CD4-positive, alpha-beta T cell (primary cell): ENCODE measurements around the gene LVRN. TPM values are rescaled to one million over a fixed set of nuclear protein-coding genes. Genes with fewer than 3 reads are reported as not detected.

Experiments
- ATAC-seq: fragments of 200-7000 bp; cut with Tn5 transposase; one replicate; pipeline ENCODE4 v1.10.0; 2022; ENCODE audit warnings: mild to moderate bottlenecking; ENCODE audit not compliant: poor library complexity
- CTCF ChIA-PET: fragments of 350-600 bp; sonication (Branson Sonifier 250); formaldehyde crosslinking; loops from one replicate; lab custom pipeline; 2021; ENCODE audit warnings: antibody characterized with exemption, inconsistent platforms; lab: Charles Lee
- POLR2A ChIA-PET: fragments of 350-600 bp; sonication (Branson Sonifier 250); formaldehyde crosslinking; loops from one replicate; lab custom pipeline; 2021; ENCODE audit warnings: antibody characterized with exemption, inconsistent platforms; lab: Charles Lee
- DNase-seq, 14 experiments: peaks; one replicate each; pipeline ENCODE4 v3.0.0-alpha.2; 2013 to 2020; ENCODE audit warnings: mixed read lengths in 2 of 14
- H3K27ac ChIP-seq, 2 donors: one replicate each; pipeline versions ENCODE4 v1.5.1 to v1.7.0; 2013; ENCODE audit warnings: low read length in 2 of 2, low read depth in 1 of 2, mild to moderate bottlenecking in 1 of 2
- H3K27me3 ChIP-seq, 2 experiments: 1 replicate in 1 of 2; 2 replicates in 1 of 2; pipeline versions ENCODE4 v1.6.1 to v1.7.0; 2013; ENCODE audit warnings: low read length in 2 of 2, control low read depth in 1 of 2, mild to moderate bottlenecking in 1 of 2, moderate library complexity in 1 of 2; ENCODE audit not compliant: insufficient read depth in 2 of 2, control insufficient read depth in 1 of 2
- H3K36me3 ChIP-seq: one replicate; pipeline ENCODE4 v1.6.1; 2013; ENCODE audit warnings: low read length, control low read depth; ENCODE audit not compliant: insufficient read depth
- H3K4me1 ChIP-seq: one replicate; pipeline ENCODE4 v1.6.1; 2013; ENCODE audit warnings: low read length, control low read depth; ENCODE audit not compliant: insufficient read depth
- H3K4me3 ChIP-seq: one replicate; pipeline ENCODE4 v1.5.1; 2013; ENCODE audit warnings: mild to moderate bottlenecking, low read length, moderate library complexity
- H3K9me3 ChIP-seq, 2 experiments: 1 replicate in 1 of 2; 2 replicates in 1 of 2; pipeline versions ENCODE4 v1.6.1 to v1.7.0; 2013; ENCODE audit warnings: low read length in 2 of 2, mild to moderate bottlenecking in 2 of 2, control low read depth in 1 of 2, moderate library complexity in 1 of 2; ENCODE audit not compliant: control insufficient read depth in 1 of 2, insufficient read depth in 1 of 2
- H3K27ac Mint-ChIP-seq: one replicate; pipeline ENCODE4 v1.8.0; 2020; ENCODE audit warnings: mixed read lengths
- H3K27me3 Mint-ChIP-seq: one replicate; pipeline ENCODE4 v1.8.0; 2021; ENCODE audit warnings: mixed read lengths
- H3K36me3 Mint-ChIP-seq: one replicate; pipeline ENCODE4 v1.8.0; 2021; ENCODE audit warnings: low read depth, mixed read lengths
- H3K4me1 Mint-ChIP-seq: one replicate; pipeline ENCODE4 v1.8.0; 2021; ENCODE audit warnings: low read depth, mixed read lengths
- H3K4me3 Mint-ChIP-seq: one replicate; pipeline ENCODE4 v1.8.0; 2020; ENCODE audit warnings: mild to moderate bottlenecking, mixed read lengths
- H3K9me3 Mint-ChIP-seq: one replicate; pipeline ENCODE4 v1.8.0; 2020; ENCODE audit warnings: mixed read lengths
- CTCF ChIP-seq: fragments of 200-600 bp; IDR thresholded peaks from one replicate; pipeline ENCODE4 v1.8.0; 2022; ENCODE audit warnings: antibody characterized with exemption, mild to moderate bottlenecking
- intact Hi-C, 2 experiments: fragments of 100-400 bp; cut with DNase I in 1 of 2; cut with micrococcal nuclease in 1 of 2; formaldehyde crosslinking; loops; one replicate each; pipeline versions ENCODE4 v1.15.1 to v1.9.0; 2023 to 2025; cut with DNase I, micrococcal nuclease
- total RNA-seq, 174 experiments: library from RNA in 2 of 174; stranded (reverse) in 2 of 174; gene quantifications; one replicate each; pipeline ENCODE4 v1.2.3 and lab custom pipeline; 2021 to 2026

The LVRN gene
- total RNA-seq, 2 experiments from 2014 or later, result 0.17 TPM; not detected in 1

DNA sequence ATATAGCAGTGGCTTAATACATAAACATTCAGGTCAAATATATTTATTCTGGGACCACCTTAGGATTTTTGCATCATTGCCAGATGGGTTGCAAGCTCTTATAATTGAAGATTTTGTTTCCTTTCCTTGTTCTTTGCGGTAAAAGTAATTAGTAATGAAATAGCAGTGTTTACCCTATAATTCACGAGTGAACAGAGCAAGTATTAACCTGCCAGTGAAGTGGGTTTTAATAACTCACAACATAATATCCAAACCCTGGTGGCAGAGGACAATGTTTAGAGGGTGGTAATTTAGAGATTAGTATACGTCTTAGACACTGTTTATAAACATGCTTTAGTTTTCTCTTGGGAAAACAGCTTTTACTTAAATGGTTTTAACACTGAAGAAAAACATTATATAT lies 81.8 kb downstream of the LVRN start:
- no peak overlapping the region for H3K27ac Mint-ChIP-seq
- H3K4me3 Mint-ChIP-seq, result no peak overlapping the region
- no peaks in the 10 kb centered on the region for H3K36me3 ChIP-seq
- H3K27me3 ChIP-seq, result peaks cover 0 to 7% of the 10 kb centered on the region in 2 experiments
- POLR2A ChIA-PET, result no interaction called here
- TF ChIP-seq CTCF, result no peak
- intact Hi-C loops, result no loop called here
- no peaks in the 10 kb centered on the region for H3K4me1 ChIP-seq
- H3K4me1 Mint-ChIP-seq, result no peaks in the 10 kb centered on the region
- H3K9me3 Mint-ChIP-seq, result no peaks in the 10 kb centered on the region
- H3K27me3 Mint-ChIP-seq, result peaks cover 11% of the 10 kb centered on the region
- no peaks in the 10 kb centered on the region for H3K9me3 ChIP-seq
- CTCF ChIA-PET, result no interaction called here
- no peak for DNase-seq
- no peak overlapping the region for H3K27ac ChIP-seq
- no peak overlapping the region for H3K4me3 ChIP-seq
- ATAC-seq, result no peak
- H3K36me3 Mint-ChIP-seq, result no peaks in the 10 kb centered on the region

DNA sequence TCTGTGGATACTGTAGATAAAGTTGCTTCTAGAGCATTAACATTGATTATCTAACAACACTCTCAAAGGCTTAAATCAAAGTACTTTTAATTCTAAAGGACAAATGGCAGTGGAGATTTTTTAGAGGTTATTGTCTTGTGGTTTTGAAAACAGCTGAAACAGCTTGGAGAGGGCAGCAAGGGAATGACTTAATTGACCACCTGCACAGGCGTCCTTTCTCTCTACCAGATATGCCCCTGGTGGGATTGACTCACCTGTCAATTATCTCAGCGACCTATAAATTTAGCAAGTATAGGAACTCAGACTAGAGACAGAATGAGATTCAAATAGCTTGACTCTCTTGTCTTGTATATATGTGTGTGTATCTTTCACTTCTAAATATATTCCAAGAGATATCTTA lies 83.5 kb downstream of the LVRN start:
- no peak overlapping the region for H3K4me3 Mint-ChIP-seq
- no peaks in the 10 kb centered on the region for H3K36me3 Mint-ChIP-seq
- H3K9me3 Mint-ChIP-seq, result no peaks in the 10 kb centered on the region
- no peak overlapping the region for H3K27ac Mint-ChIP-seq
- H3K27me3 Mint-ChIP-seq, result peaks cover 11% of the 10 kb centered on the region
- no peaks in the 10 kb centered on the region for H3K9me3 ChIP-seq
- TF ChIP-seq CTCF, result no peak
- no peaks in the 10 kb centered on the region for H3K36me3 ChIP-seq
- H3K4me1 Mint-ChIP-seq, result no peaks in the 10 kb centered on the region
- no peaks in the 10 kb centered on the region for H3K4me1 ChIP-seq
- no peak overlapping the region for H3K4me3 ChIP-seq
- DNase-seq (no peak), ATAC-seq (no peak)
- H3K27me3 ChIP-seq, result peaks cover 0 to 11% of the 10 kb centered on the region in 2 experiments
- no peak overlapping the region for H3K27ac ChIP-seq
- ChIA-PET POLR2A (no interaction called here), CTCF (no interaction called here)
- intact Hi-C loops, result no loop called here

- no peak overlapping the region for H3K4me3 Mint-ChIP-seq
- Histone ChIP-seq H3K36me3 (no peaks in the 10 kb centered on the region), H3K4me3 (no peak overlapping the region), H3K4me1 (no peaks in the 10 kb centered on the region), H3K27me3 (peaks cover 0 to 11% of the 10 kb centered on the region in 2 experiments), H3K9me3 (no peaks in the 10 kb centered on the region), H3K27ac (no peak overlapping the region)
- H3K27ac Mint-ChIP-seq, result no peak overlapping the region
- CTCF ChIA-PET, result no interaction called here
- intact Hi-C loops, result no loop called here
- no peaks in the 10 kb centered on the region for H3K9me3 Mint-ChIP-seq
- DNase-seq (no peak), ATAC-seq (no peak)
- H3K4me1 Mint-ChIP-seq, result no peaks in the 10 kb centered on the region
- H3K27me3 Mint-ChIP-seq, result peaks cover 11% of the 10 kb centered on the region
- POLR2A ChIA-PET, result no interaction called here
- TF ChIP-seq CTCF, result no peak
- no peaks in the 10 kb centered on the region for H3K36me3 Mint-ChIP-seq
These were observed 84.0 kb downstream of the LVRN start for GRCh38 chr5:116046261-116046660.
